HepG2 (cell line): ENCODE data around the gene TREX2. TPM values are rescaled to one million over a fixed set of nuclear protein-coding genes. Genes with fewer than 3 reads are reported as not detected.
A peak's percentile ranks its signal among the peaks of the same experiment; 100 is the strongest.

Experiments used
- MYC ChIP-seq: sonication (generic); formaldehyde crosslinking; IDR thresholded peaks from 2 replicates; pipeline ENCODE4 v1.9.0; 2021; ENCODE audit warnings: missing genetic modification reagents, borderline replicate concordance
- NONO ChIP-seq, 2 experiments: fragments of 450-650 bp in 1 of 2; sonication (generic) in 1 of 2; formaldehyde crosslinking in 1 of 2; IDR thresholded peaks in 1 of 2; conservative IDR thresholded peaks in 1 of 2; 2 replicates each; pipeline versions ENCODE4 v1.6.1 to v1.8.0; 2017 to 2022; ENCODE audit warnings: mild to moderate bottlenecking in 1 of 2, missing genetic modification reagents in 1 of 2, moderate library complexity in 1 of 2
- SOX6 ChIP-seq, 2 experiments: fragments of 450-650 bp in 1 of 2; sonication (generic) in 1 of 2; formaldehyde crosslinking in 1 of 2; IDR thresholded peaks; 2 replicates each; pipeline versions ENCODE4 v1.4.0 to v1.6.1; 2017 to 2020; ENCODE audit warnings: antibody characterized with exemption in 1 of 2, mild to moderate bottlenecking in 1 of 2, missing genetic modification reagents in 1 of 2
- polyA plus RNA-seq, 8 experiments: library from polyadenylated mRNA; depleted of rRNA in 3 of 8; stranded (reverse) in 7 of 8; unstranded in 1 of 8; fragments of >200 nt; fragmentation: Illumina TruSeq in 4 of 8; extraction: Trizol in 4 of 8; gene quantifications; 2 replicates each; pipeline versions ENCODE4 v1.2.1 to v1.2.3, GENCODE V29; 2011 to 2016; ENCODE audit warnings: low read depth in 4 of 8, missing spikeins in 1 of 8, mixed read lengths in 1 of 8; ENCODE audit not compliant: insufficient read depth in 1 of 8
- total RNA-seq, 5 experiments: library from RNA; depleted of rRNA; stranded (reverse); fragments of >200 nt; fragmentation: Illumina TruSeq; extraction: Trizol; gene quantifications; 2 replicates each; pipeline ENCODE4 v1.2.3, GENCODE V29; 2016; ENCODE audit warnings: low read depth in 1 of 5
- TF ChIP-seq, protein P1 (sequence below): sonication (generic); formaldehyde crosslinking; IDR thresholded peaks from 2 replicates; pipeline ENCODE4 v1.4.0; 2020; ENCODE audit warnings: missing genetic modification reagents, mild to moderate bottlenecking, borderline replicate concordance
- TF ChIP-seq, protein P2 (sequence below): sonication (generic); formaldehyde crosslinking; IDR thresholded peaks from 2 replicates; pipeline ENCODE4 v1.5.1; 2020; ENCODE audit warnings: missing genetic modification reagents, mild to moderate bottlenecking, borderline replicate concordance
- TF ChIP-seq, protein P3 (sequence below): sonication (generic); formaldehyde crosslinking; IDR thresholded peaks from 2 replicates; pipeline ENCODE4 v1.4.0; 2020; ENCODE audit warnings: mild to moderate bottlenecking, missing genetic modification reagents, borderline replicate concordance
- TF ChIP-seq, protein P4 (sequence below): sonication (generic); formaldehyde crosslinking; IDR thresholded peaks from 2 replicates; pipeline ENCODE4 v1.9.0; 2021; ENCODE audit warnings: missing genetic modification reagents, borderline replicate concordance
- TF ChIP-seq, protein P5 (sequence below): sonication (generic); formaldehyde crosslinking; conservative IDR thresholded peaks from 2 replicates; pipeline ENCODE4 v1.4.0; 2020; ENCODE audit warnings: mild to moderate bottlenecking, missing genetic modification reagents, moderate library complexity
- TF ChIP-seq, protein P6 (sequence below), 2 experiments: fragments of 450-650 bp in 1 of 2; sonication (generic) in 1 of 2; formaldehyde crosslinking; IDR thresholded peaks; 2 replicates each; pipeline versions ENCODE4 v1.5.0 to v1.8.0; 2020 to 2022; ENCODE audit warnings: mild to moderate bottlenecking in 1 of 2, missing genetic modification reagents in 1 of 2
- TF ChIP-seq, protein P7 (sequence below): sonication (generic); formaldehyde crosslinking; IDR thresholded peaks from 2 replicates; pipeline ENCODE4 v1.5.0; 2020; ENCODE audit warnings: mild to moderate bottlenecking, missing genetic modification reagents, borderline replicate concordance

TREX2 gene
- total and polyA plus RNA-seq, 2 of the 13 experiments (the other 11 are each of a cell fraction or from before 2014, with no cell fraction given): 0.13 to 0.18 TPM

DNA sequence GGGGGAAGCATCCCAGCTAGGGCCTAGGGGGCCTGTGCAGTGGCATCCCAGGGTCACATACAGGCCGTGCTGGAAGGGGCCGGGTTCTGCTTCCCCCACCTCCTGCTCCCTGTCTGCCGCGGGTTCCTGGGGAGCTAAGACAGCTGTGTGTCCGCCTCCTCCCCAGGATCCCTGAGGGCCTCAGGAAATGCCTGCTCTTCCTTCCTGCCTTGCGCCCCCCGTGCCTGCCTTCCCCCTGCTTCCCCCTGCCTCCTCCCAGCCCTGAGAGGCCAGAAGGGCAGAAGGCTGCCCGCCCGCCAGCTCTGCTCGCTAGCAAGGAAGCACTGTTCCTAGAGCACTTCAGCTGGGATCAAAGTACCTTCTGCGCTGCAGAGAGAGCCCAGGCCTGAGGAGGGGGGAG is 46.1 kb upstream of the TREX2 start (continued):
- TF ChIP-seq, protein P1, sequence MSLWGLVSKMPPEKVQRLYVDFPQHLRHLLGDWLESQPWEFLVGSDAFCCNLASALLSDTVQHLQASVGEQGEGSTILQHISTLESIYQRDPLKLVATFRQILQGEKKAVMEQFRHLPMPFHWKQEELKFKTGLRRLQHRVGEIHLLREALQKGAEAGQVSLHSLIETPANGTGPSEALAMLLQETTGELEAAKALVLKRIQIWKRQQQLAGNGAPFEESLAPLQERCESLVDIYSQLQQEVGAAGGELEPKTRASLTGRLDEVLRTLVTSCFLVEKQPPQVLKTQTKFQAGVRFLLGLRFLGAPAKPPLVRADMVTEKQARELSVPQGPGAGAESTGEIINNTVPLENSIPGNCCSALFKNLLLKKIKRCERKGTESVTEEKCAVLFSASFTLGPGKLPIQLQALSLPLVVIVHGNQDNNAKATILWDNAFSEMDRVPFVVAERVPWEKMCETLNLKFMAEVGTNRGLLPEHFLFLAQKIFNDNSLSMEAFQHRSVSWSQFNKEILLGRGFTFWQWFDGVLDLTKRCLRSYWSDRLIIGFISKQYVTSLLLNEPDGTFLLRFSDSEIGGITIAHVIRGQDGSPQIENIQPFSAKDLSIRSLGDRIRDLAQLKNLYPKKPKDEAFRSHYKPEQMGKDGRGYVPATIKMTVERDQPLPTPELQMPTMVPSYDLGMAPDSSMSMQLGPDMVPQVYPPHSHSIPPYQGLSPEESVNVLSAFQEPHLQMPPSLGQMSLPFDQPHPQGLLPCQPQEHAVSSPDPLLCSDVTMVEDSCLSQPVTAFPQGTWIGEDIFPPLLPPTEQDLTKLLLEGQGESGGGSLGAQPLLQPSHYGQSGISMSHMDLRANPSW (CRISPR knock-in tag): no peak
- TF ChIP-seq, protein P2, sequence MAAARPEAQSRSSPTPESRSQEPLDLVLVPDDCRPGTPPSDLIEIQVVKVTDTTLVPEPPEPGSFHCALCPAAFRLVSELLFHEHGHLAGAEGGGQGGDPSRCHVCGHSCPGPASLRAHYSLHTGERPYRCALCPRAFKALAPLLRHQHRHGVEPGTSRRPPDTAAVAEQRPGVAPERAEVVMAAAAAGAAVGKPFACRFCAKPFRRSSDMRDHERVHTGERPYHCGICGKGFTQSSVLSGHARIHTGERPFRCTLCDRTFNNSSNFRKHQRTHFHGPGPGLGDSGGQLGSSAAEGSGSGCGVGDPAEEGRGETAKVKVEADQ (CRISPR knock-in tag): no peak
- no peak for TF ChIP-seq NONO (IDR thresholded peaks at IDR 0.05)
- 0 out of 2 replicates have a peak, but pooled peaks have one; percentile 28 for TF ChIP-seq NONO (CRISPR knock-in tag; conservative IDR thresholded peaks at IDR 0.05)
- TF ChIP-seq, protein P3, sequence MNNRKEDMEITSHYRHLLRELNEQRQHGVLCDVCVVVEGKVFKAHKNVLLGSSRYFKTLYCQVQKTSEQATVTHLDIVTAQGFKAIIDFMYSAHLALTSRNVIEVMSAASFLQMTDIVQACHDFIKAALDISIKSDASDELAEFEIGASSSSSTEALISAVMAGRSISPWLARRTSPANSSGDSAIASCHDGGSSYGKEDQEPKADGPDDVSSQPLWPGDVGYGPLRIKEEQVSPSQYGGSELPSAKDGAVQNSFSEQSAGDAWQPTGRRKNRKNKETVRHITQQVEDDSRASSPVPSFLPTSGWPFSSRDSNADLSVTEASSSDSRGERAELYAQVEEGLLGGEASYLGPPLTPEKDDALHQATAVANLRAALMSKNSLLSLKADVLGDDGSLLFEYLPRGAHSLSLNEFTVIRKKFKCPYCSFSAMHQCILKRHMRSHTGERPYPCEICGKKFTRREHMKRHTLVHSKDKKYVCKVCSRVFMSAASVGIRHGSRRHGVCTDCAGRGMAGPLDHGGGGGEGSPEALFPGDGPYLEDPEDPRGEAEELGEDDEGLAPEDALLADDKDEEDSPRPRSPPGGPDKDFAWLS: no peak
- TF ChIP-seq, protein P4, sequence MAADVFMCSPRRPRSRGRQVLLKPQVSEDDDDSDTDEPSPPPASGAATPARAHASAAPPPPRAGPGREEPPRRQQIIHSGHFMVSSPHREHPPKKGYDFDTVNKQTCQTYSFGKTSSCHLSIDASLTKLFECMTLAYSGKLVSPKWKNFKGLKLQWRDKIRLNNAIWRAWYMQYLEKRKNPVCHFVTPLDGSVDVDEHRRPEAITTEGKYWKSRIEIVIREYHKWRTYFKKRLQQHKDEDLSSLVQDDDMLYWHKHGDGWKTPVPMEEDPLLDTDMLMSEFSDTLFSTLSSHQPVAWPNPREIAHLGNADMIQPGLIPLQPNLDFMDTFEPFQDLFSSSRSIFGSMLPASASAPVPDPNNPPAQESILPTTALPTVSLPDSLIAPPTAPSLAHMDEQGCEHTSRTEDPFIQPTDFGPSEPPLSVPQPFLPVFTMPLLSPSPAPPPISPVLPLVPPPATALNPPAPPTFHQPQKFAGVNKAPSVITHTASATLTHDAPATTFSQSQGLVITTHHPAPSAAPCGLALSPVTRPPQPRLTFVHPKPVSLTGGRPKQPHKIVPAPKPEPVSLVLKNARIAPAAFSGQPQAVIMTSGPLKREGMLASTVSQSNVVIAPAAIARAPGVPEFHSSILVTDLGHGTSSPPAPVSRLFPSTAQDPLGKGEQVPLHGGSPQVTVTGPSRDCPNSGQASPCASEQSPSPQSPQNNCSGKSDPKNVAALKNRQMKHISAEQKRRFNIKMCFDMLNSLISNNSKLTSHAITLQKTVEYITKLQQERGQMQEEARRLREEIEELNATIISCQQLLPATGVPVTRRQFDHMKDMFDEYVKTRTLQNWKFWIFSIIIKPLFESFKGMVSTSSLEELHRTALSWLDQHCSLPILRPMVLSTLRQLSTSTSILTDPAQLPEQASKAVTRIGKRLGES (CRISPR knock-in tag): no peak
- TF ChIP-seq MYC (CRISPR knock-in tag): no peak
- TF ChIP-seq, protein P5, sequence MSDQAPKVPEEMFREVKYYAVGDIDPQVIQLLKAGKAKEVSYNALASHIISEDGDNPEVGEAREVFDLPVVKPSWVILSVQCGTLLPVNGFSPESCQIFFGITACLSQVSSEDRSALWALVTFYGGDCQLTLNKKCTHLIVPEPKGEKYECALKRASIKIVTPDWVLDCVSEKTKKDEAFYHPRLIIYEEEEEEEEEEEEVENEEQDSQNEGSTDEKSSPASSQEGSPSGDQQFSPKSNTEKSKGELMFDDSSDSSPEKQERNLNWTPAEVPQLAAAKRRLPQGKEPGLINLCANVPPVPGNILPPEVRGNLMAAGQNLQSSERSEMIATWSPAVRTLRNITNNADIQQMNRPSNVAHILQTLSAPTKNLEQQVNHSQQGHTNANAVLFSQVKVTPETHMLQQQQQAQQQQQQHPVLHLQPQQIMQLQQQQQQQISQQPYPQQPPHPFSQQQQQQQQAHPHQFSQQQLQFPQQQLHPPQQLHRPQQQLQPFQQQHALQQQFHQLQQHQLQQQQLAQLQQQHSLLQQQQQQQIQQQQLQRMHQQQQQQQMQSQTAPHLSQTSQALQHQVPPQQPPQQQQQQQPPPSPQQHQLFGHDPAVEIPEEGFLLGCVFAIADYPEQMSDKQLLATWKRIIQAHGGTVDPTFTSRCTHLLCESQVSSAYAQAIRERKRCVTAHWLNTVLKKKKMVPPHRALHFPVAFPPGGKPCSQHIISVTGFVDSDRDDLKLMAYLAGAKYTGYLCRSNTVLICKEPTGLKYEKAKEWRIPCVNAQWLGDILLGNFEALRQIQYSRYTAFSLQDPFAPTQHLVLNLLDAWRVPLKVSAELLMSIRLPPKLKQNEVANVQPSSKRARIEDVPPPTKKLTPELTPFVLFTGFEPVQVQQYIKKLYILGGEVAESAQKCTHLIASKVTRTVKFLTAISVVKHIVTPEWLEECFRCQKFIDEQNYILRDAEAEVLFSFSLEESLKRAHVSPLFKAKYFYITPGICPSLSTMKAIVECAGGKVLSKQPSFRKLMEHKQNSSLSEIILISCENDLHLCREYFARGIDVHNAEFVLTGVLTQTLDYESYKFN (CRISPR knock-in tag): peak; percentile 58; the same call in 1 of the 2 replicates
- TF ChIP-seq SOX6 (IDR thresholded peaks at IDR 0.05): no peak
- peak; percentile 14; the same call in 1 of the 2 replicates for TF ChIP-seq SOX6 (CRISPR knock-in tag; IDR thresholded peaks at IDR 0.05)
- TF ChIP-seq, protein P6, sequence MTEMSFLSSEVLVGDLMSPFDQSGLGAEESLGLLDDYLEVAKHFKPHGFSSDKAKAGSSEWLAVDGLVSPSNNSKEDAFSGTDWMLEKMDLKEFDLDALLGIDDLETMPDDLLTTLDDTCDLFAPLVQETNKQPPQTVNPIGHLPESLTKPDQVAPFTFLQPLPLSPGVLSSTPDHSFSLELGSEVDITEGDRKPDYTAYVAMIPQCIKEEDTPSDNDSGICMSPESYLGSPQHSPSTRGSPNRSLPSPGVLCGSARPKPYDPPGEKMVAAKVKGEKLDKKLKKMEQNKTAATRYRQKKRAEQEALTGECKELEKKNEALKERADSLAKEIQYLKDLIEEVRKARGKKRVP (CRISPR knock-in tag; IDR thresholded peaks at IDR 0.05): no peak
- TF ChIP-seq, protein P7, sequence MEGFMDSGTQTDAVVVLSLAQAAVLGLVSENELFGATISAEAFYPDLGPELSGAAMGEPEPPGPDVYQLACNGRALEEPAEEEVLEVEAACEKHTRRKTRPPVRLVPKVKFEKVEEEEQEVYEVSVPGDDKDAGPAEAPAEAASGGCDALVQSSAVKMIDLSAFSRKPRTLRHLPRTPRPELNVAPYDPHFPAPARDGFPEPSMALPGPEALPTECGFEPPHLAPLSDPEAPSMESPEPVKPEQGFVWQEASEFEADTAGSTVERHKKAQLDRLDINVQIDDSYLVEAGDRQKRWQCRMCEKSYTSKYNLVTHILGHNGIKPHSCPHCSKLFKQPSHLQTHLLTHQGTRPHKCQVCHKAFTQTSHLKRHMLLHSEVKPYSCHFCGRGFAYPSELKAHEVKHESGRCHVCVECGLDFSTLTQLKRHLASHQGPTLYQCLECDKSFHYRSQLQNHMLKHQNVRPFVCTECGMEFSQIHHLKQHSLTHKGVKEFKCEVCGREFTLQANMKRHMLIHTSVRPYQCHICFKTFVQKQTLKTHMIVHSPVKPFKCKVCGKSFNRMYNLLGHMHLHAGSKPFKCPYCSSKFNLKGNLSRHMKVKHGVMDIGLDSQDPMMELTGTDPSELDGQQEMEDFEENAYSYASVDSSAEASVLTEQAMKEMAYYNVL: no peak
